ENCODE results near the gene SMC1A. TPM values are rescaled to one million over a fixed set of nuclear protein-coding genes. Genes with fewer than 3 reads are reported as not detected.
"Not testable (repeated sequence)": the region's sequence is repeated elsewhere in the genome, so short reads cannot be mapped to it uniquely, and the experiment has no call there.

SMC1A gene
- total RNA-seq, 1 donor from 2014 or later, result 14.6 TPM

DNA sequence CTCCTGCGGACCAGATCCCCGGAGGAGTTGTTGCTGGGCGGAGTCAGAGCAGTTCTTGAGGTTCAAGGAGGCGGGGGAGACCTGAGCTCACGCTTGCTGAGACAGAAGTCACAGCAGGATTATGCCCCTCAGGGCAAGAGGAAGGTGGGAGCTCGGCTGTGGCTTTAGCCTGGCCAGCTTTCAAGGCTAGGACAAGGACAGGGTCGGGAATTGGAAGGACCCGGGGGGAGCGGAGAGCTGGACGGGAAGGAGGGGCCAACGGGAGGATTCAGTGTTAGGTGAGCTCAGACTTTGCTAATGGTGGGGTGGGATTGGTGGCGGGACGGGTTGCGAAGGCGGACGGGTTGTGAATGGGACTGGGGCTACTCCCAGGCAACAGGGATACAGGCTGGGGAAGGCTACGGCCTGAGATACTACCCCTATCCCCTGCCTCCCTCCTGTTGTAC, 430 bp upstream of the SMC1A start, which contains the start of gene RIBC1:
RIBC1 (plus strand) TSS at position 13 of the 446 bp plus-strand sequence. CDS start 3,404 bp downstream, outside the sequence.
- no peak for DNase-seq (ENCODE audit: low read depth in 2 of 2)

DNA sequence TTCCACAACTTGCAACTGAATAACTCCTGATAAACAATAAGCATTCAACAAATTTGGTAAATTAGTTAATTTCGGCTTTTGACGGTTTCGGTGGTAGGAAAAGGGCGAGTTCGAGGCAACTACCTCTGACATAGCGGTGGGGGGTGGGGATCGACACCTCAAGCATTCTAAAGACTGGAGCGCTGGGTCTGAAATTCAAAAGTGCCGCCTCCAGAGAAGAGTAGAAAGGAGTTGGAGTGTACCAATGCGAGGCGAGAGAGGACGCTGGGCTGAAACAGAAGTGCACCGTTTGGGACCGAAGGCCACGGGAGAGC, 725 bp downstream of the SMC1A start:
- DNase-seq (ENCODE audit: low read depth in 2 of 2), result no peak

DNA sequence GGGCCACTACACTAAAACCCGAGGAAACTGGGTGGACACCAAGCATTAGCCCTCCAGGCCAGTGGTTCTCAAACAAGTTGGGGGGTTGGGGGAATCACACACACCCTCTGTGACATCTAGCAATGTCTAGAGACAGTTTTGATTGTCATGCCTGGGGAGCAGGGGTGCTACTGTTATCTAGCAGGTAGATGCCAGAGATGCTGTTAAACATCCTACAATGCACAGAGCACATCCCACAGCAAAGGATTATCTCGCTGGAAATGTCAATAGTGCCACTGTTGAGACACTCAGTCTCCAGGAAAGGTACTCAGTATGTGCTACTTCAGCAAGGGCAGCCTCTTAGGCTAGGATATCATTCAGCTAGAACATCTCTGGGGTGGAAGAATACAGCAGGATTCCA, 1.3 kb downstream of the SMC1A start:
- DNase-seq (ENCODE audit: low read depth in 2 of 2), result no peak

DNA sequence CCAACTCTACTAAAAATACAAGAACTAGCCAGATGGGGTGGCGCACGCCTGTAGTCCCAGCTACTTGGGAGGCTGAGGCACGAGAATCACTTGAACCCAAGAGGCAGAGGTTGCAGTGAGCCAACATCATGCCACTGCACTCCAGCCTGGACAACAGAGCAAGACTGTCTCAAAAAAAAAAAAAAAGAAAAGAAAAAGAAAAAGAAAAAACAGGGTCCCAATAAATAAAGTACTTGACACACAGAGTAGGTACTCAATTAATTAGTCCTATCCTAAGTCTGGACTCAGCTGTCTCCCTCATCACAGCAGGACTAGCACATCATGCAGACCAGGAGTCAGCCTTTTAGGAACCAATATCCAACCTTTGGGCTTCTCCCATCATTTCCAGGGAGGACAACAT, 2.1 kb downstream of the SMC1A start:
- not testable (repeated sequence) for DNase-seq (ENCODE audit: low read depth in 2 of 2)

DNA sequence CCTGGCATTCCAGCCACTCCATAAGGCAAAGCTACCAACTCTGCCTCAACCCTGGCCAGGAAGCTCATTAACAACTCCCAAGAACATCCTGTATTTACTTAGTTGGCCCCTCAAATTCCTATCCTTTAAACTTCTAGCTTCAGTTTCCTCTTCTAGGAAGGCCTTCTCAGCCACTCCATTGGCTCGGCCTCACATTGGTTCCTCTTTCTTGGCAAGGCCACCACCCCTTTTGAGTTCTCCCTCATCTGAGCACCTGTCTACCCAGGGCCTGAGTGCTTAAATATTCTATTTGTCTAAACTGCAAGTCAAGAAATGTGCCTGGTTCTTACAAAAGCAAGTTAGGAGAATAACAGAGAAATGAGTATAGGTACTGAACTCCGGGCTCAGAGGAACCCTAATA, 10.0 kb downstream of the SMC1A start:
- DNase-seq (ENCODE audit: low read depth in 2 of 2), result no peak

DNA sequence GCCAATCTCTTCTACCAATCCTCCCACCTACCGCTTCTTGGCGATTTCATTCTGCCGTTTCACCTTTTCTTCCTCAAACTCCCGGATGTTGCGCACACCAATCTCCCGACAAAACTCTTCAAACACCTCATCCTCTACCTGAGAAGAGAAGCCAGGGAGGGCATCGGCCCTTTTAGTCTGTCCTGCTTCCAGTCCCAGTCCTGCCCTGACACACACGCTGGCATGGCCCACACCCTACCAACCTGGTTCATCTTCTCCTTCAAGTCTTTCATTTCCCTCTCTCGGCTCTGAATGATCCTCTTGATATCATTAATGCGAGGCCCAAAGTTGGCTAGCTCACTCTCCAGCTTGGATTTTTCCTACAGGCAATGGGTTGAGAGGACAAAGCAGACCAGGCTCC, 18.9 kb downstream of the SMC1A start:
- DNase-seq (ENCODE audit: low read depth in 2 of 2), result no peak

DNA sequence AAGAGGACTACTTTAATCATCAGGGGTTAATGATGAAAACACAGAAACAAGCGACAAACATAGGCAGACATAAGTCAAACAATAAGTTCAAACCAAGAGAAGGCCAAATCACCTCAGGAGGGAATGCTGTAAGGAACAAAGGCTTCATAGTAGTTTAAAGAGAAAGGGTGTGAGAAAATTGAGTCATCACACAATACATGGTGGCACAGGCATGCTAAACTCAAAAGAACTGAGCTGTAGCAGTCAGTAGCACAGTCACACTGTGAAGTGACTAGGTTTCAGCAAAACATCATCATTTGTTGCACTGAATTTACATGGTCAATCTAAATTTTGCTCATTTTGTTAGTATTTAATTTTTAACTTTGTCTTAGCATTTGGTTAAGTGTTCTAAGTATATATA, 24.2 kb downstream of the SMC1A start:
- no peak for DNase-seq (ENCODE audit: low read depth in 2 of 2)

DNA sequence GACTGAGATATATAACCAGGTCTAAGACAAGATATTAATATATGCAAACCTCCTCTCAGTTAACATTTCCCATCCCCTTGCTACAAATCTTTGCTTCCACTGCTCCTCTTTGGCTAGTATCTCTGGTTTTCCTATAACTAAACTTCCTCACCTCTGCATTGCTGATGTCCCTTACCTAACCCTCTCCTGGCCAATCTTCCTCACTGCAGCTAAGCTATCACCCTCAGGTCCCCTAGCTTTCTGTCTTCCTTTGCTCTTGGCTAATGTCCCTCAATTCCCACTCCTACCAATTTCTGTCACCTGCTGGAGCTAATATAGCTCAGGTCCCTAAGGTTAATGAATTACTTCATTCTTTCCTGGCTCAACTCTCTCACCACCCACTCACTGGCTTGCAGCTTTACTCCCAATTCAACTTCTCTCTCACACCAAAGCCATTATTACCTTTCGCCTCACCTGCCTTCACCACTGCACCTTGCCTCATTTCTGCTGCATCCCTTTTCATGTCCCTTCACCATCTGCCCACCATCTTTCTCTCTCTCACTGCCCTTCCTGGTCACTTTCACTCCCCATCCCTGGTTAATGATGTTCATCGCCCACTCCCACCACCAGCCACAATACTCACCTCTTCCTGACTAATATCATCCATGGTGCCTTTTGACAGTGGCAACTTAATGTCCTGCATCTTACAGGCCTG, 26.7 kb downstream of the SMC1A start:
- no peak for DNase-seq (ENCODE audit: low read depth in 2 of 2)

DNA sequence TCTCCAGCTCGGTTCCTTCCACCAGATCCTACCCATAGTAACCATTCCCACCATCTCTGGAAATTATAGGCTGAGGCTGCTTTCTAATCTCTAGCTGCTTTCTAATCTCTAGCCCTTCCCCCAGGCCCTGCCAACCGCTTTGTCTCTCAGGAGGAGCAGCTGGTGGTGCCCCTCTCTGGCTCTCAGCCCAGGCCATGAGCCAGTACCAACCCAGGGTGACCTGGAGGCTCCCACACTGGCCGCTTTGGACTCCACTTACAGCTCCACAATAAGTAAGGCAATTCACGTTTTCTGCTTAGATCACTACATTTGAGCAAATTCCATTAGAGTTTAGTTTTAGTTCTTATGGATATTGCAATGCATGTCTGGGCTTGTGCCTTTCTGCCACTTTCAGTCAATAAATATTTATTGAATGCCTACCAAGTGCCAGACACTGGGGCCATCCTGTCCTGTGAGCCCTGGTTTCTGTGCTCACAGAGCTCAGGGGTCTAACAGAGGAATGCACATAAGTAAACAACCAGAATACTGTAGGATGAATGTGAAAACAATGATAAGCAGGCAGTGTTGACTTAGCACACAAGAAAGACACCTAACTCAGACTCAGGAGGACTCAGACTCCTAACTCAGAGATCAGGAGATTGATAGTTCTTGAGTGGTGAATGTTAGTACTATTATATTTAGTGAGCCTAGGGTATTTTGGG, 38.9 kb downstream of the SMC1A start:
- DNase-seq (ENCODE audit: low read depth in 2 of 2), result peak in 1 of 2 donors; percentile 2

DNA sequence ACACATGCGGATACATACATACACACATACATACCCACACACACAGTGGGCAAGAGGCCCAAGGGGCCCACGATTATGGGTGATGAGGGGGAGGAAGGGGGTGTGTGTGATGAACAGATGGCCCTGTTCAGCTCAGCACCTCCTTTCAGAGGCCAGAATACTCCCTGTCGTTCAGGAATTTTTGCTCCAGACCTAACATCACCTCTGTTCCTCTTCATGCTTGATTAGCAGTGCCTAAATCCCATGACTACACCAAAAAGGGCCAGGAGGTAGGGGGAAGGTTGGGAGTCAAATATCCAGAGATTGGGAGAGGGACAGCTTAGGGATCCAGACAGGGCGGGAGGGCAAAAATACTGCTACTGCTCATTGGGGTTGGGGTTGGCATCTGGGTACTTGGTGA, 42.7 kb downstream of the SMC1A start:
- no peak for DNase-seq (ENCODE audit: low read depth in 2 of 2)

DNA sequence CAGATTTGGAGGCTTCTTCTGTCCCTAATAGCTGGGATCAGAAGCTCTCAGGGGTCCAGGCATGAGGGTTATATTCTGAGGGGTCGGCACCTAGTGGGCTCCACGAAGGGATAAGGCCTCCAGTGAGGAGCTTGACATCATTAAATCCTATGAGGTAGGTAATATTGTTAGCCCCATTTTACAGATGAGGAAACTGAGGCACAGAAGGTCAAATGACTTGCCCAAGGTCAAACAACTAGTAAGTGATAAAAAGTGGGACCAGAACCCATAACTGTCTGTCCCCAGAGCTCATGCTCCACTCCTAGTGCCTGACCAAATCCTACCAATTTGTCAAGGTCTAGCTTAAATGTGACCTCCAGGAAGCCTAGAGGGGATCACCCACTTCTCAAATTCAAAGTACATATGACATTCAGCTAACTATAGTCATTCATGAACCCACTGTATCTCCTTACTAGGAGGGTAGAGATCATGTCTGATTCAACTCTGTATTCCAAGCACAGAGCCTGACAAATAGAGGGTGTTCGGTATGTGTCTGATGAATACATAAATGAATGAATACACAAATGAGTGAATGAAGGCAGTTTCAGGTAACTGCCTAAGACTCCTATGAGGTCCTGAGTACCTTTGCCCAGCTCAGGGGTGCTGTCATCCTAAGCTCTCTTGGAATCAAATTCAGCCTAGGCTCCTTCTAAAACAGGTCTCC, 43.3 kb downstream of the SMC1A start:
- no peak for DNase-seq (ENCODE audit: low read depth in 2 of 2)

DNA sequence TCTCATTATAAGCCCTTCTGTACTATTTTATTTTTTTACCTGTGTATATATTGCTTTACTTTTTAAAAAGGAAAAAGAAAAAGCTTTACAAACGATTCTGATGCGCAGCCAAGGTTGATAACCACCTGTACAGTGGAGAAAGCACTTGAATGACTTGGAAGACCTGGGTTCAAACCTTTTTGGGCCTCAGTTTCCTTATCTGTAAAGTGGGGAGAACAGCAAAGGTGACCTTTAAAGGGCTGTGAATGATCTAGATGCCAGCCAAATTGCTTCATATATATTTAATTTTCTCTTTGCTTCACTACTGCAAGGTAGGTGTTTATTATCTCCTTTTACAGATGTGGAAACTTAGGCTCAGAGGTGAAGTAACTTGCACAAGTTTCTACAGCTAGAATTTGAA, 45.0 kb downstream of the SMC1A start:
- no peak for DNase-seq (ENCODE audit: low read depth in 2 of 2)

DNA sequence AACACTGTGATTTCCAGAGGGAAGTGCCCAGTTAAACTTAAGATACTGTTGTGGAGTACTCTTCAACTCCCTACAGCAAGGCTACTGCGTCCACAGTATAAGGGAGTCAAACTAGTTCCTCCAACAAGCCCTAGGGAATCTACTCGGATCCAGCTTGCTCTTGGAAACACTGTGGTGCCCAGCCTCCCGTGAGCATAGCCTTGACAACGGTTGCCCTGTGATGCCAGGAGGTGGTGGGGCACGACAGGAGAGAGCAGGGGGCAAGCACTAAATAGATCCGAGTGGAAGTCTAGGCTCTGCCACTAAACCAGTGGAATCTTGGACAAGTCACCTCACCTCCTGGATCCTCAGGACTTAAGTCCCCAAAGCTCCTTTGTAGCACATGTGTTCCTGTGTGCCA, 45.6 kb downstream of the SMC1A start:
- DNase-seq (ENCODE audit: low read depth in 2 of 2), result no peak

DNA sequence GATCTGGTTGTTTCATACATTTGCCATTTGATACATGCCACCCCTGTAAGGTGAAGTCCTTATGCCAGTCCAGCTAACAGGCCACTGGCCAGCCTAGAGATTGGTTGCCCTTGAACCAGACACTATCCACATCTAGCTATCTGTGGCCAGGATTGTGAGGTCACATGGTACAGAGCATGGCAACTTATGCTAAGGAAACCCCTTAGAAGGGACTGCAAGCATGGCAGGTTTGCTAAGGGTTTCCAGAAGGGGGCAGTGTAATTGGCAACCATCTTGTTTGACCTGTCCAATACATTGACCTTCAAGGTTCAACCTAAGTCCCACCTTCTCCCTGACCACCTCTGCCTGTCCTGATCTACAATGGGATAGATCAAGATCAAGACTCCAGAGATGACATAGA, 47.5 kb downstream of the SMC1A start:
- DNase-seq (ENCODE audit: low read depth in 2 of 2), result no peak

DNA sequence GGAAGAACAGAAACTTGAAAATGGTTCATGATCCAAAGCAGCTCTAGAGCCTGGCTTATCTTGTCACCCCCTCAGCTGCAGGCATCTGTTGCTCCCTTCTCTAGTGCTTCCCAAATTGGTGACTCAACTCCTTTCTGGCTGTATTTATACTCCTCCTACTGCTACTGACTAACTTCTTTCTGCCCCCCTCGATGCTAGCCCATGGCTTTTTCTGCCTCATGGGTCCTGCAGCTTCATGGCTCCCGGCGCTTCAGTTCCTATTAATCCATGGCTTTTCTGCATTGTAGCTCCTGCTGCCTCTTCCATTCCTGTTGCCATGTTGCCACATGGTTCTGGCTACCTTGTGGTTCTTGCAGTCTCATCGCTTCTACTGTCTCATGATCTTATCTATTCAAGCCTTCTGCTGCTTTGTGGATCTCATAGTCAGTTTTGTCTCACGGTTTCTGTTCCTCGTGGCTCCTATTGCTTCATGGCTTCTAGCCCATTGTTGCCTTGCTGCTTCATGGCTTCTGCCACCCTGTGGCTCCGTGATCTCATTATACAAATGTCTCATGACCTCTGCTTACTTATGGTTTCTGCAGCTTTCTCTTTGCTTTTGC, 48.1 kb downstream of the SMC1A start:
- no peak for DNase-seq (ENCODE audit: low read depth in 2 of 2)

DNA sequence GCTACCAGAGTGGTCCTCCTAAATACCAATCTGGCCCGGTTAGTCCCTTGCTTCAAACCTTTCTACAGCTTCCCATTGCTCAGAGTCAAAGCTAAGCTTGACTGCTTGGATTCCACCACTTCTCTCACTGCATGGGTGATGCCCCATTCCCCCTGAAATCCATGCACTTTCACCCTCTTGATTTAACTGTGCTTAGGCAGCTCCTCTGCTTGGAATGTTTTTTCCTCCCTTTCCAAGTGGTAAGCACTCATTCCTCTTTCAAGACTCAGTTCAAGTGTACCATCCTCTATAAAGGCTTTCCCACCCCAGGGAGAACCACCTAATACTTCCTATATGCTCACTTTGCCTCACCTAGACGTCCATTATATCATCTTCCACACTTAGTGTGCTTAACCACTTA, 49.1 kb downstream of the SMC1A start:
- no peak for DNase-seq (ENCODE audit: low read depth in 2 of 2)

DNA sequence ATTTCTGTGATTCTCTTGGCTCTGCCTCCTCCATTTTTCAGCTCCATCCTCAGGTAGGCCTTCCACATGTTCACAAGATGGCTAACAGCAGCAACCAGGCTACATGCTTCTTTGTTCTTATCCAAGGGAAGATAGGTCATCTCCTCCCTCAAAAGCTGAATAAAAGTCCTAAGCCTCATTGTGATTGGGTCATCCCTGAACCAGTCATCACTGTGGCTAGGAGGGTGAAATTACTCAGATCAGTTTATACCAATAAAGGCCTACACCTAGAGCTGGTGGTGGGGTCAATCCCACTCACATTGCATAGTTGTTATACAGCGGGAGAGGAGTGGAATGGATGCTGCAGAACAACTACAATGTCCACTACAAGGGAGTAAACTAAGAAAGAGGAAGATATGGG, 56.0 kb downstream of the SMC1A start:
- not testable (repeated sequence) for DNase-seq (ENCODE audit: low read depth in 2 of 2)

DNA sequence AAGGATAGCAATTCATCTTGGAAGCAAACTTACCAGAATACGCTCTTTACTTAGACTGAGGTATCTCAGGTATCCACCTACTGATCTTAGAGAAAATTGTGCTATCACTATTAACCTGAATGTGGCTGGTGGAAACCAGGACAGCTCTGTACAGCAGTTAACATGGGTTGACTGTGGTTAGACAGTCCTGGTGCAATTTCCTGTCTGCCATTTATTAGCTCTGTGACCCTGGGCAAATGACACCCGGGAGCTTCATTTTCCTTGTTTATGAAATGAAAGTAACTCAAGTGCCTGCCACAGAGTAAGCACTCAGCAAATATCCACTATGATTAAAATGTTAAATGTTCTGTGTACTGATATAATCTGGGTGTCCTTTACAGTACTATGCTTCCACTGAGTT, 60.0 kb downstream of the SMC1A start:
- DNase-seq (ENCODE audit: low read depth in 2 of 2), result no peak

DNA sequence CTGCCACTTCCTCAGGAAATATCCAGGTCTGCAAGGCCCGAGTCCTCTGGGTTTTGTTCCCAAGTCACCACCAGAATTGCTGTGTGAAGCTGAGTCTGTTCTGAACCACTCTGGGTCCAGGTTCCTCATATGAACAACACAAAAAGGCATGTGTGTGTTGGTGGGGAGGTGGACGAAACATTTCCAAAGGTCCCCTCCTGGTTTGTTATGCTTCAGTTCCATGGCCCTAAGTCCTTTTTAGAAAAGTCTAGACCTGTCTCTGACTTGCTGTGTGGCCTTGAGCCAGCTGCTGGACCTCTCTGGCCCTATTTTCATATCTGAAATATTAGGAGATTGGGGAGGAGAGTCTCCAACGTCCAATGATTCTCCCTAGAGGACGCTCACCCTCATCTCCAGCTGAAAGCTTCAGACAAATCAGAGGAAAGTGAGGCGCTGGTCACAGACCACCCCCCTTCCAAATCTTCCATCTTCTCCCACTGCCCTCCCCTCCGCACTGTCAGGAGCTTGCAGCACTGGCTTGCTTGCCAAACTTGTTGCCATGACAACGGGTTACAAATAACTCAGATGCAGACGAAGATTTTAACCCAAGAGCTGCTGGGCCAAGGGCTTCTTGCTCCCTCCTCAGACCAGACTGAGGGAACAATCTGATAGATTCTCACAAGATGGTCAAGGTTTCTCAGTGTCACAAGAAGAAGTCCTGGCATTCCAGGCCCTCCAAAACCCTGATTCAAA, 64.5 kb downstream of the SMC1A start:
- DNase-seq (ENCODE audit: low read depth in 2 of 2), result peak in 1 of 2 donors; percentile 2

DNA sequence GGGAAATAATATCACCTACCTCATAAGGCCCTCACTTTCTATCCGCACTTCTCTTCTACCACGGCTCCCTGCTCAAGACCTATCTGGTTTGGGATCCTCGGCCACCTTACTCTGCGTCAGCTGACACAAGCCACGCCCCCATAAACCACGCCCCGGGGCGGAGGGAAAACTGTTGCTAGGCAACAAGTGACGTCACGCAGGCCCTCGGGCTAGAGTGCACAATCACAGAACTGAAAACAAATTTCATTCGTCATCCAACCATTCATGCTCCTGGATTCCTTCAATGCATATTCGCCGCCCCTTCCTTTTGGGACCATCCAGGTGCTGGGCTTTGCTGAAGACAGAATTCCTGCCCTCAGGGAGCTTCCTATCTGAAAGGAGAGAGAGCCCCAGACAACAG, 66.3 kb downstream of the SMC1A start:
- no peak for DNase-seq (ENCODE audit: low read depth in 2 of 2)

DNA sequence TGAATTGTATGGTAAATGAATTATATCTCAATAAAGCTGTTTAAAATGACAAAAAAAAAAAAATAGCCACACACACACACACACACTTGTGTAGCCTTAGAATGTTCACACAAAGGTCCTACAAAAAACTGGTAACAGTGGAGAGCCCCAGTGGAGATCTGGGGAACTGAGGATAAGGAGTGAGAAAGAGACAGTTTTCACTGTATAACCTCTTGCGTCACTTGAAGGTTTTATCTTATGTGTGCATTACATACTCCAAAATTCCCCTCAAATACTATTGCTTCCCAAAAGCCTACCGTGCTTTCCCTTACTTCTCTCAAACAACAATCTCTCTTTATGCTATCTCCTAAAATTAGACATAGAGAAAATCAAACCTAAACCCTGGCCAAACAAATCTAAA, 67.8 kb downstream of the SMC1A start:
- DNase-seq (ENCODE audit: low read depth in 2 of 2), result no peak

DNA sequence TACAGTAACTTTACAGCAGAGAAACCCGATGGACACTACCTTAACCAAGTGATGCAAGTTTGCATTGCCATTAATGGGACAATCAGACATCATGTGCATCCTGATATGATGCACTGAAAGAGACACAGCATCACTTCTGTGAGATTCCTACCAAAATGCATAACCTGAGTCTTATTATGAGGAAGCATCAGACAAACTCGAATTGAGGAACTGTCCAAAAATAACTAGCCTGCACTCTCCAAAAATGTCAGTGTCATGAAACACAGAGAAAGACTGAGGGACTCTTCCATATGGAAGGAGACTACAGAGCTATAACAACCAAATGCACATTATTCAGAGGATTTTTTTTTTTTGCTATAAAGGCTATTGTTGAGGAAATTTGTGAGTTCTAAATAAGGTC, 74.5 kb downstream of the SMC1A start:
- no peak for DNase-seq (ENCODE audit: low read depth in 2 of 2)

Measured in dermis microvascular lymphatic vessel endothelial cell (primary cell).